ENCODE results near the gene COL13A1.

Gene COL13A1

DNA sequence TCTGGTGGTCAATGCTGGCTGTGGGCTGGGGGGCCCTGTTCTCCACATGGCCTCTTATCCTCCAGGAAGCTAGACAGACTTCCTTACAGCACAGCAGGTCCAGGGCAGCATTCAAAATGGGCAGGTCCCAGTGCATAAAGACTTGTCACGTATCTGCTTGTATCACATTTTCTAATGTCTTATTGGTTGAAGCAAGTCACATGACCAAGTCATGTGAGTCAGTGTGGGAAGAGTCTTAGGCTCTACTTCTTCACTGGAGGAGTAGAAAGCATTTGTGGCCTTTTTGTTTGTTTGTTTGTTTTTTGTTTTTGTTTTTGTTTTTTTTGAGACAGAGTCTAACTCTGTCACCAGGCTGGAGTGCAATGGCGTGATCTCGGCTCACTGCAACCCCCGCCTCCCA is 104.7 kb downstream of the COL13A1 start:
- DNase-seq (ENCODE audit: low read depth in 2 of 2), result no peak

DNA sequence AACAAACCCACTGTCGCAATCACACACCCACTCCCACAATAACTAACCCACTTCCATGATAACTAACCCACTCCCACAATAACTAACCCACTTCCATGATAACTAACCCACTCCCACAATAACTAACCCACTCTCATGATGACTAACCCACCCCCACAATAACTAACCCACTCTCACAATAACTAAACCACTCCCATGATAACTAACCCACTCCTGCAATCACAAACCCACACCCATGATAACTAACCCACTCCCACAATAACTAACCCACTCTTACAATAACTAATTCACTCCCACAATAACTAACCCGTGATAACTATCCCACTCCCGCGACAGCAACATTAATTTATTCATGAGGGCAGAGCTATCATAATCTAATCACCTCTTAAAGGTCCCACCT is 105.8 kb downstream of the COL13A1 start:
- no peak for DNase-seq (ENCODE audit: low read depth in 2 of 2)

DNA sequence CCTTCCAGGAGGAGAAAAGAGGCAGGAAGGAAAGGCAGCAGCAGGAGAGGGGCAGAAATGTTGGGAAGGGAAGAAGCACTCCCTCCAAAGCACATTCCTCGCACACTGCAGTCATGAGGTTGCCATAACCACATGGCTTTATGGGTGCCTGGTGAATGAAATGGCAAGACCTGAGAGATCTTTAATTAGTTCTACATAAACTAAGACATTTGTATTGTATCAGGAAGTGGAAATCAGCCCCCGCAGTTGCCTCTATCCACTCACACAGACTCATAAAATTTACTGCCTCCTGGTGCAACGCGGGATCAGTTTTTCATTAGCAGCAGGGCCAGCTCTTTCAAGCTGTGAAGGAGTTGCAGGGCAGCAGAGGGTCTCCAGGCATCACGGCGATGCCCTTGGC is 106.4 kb downstream of the COL13A1 start:
- DNase-seq (ENCODE audit: low read depth in 2 of 2), result no peak

DNA sequence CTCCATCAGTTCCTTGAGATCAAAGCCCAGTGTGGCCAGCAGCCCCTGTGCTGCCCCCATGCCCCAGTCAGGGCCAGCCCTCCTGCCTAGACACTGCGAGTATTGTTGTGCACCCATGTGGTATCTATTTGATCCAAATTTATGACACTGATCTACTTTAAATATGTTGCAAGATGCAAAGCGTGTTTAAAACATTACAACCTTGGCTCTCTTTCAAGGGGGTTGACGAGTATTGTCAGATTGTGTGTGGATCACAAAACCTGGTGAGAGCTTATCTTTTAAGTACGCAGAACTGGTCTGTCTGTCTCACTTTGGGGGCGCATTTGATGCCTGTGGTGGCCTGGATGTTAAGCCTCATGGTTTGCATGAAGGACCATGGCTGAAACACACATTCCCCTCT is 108.9 kb downstream of the COL13A1 start:
- DNase-seq (ENCODE audit: low read depth in 2 of 2), result no peak

DNA sequence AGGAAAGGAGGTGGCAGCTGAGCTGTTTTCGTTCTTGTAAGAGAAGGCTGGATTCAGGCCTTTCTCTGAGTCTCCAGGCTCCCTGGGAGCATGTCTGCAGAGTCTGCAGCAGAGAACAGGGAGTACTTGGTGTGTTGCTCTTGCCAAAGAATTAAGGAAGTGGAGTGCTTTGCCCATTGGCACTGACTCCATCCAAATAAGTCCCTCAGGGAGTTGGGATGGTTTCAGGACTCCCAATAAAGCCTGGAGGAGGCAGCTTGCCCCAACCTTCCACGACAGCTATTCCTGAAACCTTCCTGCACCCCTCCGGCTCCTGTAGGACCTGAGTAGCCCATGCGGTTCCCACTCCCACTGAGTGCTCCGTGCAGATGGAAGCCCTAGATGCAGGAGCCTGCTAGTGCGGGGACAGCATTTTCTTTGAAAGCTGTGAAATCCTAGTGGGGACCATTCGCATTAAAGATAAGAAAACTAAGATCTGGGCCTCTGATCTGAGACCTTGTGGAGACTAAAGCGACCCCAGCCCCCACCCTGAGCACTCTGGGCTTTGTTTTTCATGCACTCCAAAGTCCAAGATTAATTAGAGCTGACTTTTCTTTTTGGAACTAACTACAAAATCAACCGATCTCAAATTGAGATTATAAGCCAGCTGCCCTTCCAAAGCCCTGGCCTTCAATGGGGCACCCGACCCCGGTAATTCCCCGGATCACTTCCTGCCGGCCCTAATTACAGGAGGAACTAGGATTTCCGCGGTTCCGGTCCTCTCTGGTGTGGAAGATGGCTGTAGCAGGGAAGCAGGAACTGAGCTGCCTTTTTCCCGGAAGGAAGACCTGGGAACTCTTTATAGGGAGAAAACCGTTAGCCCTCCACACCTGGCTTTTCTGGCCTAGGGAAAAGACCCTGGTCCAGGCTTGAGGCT is 110.2 kb downstream of the COL13A1 start:
- no peak for DNase-seq (ENCODE audit: low read depth in 2 of 2)

DNA sequence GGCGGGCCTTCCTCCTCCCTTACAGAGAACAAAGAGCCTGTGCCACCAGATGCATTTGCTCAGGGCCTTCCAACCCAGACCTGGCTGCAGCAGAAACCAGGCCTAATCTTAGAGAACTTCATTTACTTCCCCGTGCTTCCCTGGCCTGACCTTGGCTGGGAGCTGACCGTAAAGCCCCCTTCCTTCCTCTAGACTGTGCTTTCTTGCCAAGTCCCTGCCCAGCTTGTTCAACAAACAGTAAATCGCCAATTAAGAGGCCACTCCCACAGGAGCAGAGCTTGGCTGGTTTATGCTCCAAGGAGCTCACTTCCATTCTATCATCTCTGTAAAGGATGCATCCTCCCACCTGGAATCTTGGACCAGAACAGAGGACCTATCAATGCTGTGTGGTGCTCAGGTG is 110.9 kb downstream of the COL13A1 start:
- no peak for DNase-seq (ENCODE audit: low read depth in 2 of 2)

DNA sequence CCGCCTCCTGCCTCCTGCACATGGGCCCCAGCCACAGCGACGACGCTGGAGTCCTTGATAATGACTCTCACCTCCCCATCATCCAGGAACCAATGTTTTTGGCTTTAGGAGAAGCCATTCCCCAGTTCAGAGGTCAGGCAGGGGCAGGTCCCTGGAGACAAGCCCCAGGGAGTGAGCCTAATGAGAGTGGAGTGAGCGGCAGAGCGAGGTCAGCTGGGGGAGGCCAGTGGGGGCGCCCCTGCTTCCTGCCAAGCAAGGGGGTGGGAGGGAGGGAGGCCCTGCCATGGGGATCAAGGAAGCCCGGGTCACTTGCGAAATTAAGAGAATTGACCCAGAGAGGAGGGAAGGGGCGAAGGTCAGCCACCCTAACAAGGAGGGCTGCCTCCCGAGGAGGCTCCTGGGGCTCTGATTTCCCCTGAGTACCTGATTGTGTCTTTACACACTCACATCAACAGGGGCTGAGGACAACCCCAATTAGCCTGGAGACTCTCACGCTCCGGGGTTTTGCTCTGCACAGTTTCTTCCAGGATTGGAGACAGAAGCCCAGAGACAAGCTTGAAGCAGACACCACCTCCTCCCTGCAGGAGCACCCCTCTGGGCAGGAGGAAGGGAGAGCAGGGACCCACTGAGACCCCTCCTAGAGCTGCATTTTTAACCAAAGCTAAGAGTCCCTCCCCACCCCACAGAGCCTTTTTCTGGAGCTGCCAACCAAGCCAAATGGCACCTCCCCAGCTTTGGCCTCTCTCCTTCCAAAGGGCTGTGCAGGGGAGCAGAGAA is 112.1 kb downstream of the COL13A1 start:
- DNase-seq (ENCODE audit: low read depth in 2 of 2), result no peak

DNA sequence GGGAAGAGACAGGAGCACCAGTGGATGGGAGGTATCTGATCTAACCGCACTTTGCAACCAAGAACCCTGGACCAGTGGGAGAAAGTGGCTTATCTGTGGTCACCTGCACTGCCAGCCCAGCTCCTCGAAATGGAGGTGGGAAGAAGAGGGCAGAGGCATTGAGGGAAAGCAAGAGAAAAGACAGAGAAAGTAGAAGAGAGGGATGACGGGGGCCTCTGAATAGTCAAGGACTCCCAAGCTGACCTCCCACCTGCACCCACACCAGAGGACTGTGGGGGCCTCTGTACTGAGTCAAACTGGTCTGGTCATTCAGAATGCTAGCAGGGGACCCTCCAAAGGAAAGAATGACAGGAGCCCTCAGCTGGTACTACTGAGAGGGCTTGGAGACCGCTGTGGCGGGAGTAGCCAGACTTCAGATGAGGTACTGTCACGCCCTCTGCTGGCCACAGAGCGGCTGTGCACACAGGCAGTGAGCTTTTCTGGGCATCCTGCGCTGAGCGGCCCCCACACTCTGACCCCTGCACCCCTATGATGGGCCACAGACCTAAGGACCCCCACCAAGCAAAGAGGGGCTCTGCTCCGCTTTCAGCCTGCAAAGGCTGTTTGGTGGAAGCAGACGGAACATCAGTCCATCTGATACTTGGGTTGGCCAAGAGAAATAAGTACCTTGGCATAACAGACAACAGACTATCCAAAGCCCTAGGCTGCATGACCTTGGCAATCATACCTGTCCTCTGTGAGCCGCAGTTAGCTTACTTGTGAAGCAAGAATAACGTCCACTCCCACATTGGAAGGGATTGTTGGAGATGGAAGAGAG is 112.9 kb downstream of the COL13A1 start:
- peak; percentile 18 to 43 for DNase-seq (ENCODE audit: low read depth in 2 of 2)

DNA sequence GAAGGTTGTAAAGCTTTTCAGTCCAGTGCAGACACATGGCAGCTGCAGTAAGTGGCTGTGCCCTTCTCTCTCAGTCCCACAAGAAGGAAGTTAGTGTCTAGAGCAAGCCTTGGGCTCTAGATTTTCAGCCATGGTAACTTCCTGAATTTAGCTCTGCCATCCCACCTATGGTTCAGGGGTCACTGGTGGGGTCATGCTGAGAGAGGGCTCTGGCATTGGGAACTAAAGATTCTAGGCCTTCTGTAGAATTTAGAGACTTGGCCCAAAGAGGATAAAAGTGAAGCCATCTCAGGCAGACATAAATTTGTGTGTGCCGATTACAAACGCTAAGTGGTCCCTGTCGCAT is 113.5 kb downstream of the COL13A1 start:
- DNase-seq (ENCODE audit: low read depth in 2 of 2), result no peak

DNA sequence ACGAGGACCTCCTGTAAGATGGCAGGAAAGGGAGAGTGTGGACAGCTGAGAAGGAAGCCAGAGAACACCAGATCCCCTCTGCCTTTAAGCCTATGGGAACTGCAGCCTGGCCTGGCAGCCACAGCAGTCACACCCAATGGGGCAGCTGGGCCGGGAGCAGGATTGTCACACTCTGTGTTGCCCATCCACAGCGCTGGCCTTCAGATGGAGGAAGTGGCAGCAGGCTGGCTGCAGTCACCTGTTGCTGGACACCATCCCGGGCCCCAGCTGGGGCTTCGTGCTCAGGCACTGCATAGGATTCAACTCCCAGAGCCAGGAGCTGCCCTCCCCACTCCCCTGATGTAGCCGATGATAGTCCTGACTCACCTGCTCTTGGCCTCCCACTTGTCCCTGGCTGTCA is 114.4 kb downstream of the COL13A1 start:
- no peak for DNase-seq (ENCODE audit: low read depth in 2 of 2)

DNA sequence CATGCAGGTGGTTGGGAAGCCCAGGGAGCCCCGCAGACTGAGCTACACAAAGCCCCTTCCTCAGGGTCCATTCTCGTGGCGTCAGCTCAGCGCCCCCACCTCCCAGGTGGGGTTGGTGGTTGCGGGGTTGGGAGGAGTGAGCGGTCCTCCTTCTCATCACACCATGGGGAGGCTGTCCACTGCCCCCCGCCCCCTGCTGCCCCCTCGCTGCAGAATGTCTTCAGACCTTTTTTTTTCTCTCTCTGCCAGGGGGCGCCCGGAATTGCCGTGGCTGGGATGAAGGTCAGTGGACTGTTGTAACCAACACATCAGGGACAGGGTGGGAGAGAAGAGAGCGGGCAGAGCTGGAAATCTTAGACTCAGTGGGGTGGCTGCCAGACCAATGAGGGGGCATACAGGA is 116.3 kb downstream of the COL13A1 start:
- DNase-seq (ENCODE audit: low read depth in 2 of 2), result no peak

DNA sequence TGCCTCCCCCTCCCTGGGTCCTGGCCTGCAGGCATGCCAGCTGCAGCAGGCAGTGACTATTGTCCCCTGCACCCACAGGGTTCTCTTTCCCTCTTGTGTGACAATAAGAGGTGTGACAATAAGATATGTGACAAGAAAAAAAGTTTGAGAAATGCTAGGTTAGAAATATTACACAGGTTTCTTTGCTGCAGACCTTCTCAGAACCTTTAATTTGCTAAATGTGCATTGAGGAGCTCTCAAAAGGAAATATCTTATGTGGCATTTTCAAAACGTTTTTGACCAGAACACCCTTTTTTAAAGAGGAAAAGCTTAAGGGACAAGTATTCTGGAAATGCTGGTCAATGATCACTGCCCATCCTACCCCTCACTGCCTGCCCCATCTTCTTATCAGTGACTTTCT is 117.5 kb downstream of the COL13A1 start:
- DNase-seq (ENCODE audit: low read depth in 2 of 2), result no peak

DNA sequence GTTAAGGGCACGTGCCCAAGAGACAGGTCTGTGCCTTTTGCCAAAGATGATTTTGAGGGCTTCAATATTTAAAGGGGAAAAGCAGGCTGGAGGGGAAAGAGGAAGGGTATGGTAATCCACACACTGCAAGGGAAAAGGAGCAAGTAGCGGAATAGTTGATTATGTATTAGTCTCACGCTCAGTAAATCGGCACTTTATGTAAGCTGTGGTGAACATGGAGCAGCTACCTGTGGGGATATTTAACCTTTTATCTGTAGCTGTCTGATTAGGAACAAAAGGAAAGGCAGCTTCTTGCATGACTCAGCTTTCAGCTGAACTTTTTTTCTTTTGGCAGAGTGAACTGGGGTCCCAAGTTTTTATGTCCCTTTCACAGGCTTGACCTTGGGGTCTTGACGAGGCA is 123.4 kb downstream of the COL13A1 start:
- no peak for DNase-seq (ENCODE audit: low read depth in 2 of 2)

DNA sequence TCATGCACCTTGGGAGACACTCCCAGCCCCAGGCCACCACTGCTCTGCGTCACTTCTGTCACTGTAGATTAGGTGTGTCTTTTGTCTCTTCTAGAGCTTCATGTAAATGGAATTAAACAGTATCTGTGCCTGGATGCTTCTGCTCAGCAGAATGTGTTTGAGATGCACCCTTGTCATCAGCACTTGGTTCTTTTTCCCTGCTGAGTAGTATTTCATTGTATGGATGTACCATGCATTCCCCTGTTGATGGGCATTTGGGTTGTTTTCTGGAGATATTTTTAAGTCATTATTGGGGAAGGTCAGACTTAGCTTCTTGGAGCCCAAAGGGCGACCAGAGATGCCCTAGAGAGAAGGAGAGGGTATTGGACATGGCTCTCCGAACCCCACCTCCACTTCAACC is 126.6 kb downstream of the COL13A1 start:
- no peak for DNase-seq (ENCODE audit: low read depth in 2 of 2)

DNA sequence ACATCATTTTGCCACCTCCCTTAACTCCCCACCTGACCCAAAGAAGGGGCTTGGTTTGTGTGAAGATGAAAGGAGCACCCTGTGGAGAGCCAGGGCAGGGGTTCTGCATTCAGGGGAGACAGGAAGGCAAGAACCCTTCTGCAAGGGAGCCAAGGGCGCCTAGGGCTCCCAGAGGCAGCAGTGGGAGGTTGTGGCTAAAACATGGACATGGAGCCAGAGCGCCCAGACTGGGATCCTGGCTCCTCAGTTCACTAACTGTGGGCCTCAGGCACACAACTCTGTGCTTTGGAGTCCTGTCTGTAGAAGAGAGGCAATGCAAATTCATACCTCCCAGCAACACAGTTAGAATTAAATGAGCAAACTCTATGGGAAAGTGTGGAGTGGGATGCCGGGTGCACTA is 127.9 kb downstream of the COL13A1 start:
- DNase-seq (ENCODE audit: low read depth in 2 of 2), result no peak

DNA sequence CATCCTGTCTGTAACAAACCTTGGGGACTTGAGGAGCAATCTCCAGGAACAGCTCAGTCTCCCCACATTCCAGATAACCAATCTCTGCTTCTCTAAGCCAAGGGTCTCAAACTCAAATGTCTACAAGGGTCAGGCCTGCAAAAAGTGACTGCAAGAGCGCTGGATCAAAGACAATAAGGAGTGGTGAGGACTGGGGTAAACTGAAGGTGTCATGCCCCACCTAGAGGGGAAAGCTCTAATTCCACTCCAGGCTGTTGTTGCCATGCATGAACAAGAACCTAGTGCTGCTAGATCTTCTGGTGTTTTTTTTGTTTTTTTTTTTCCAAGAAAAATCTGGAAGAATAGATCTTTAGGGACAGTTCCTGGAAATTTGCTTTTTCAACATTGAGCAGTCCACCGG is 133.1 kb downstream of the COL13A1 start:
- no peak for DNase-seq (ENCODE audit: low read depth in 2 of 2)

DNA sequence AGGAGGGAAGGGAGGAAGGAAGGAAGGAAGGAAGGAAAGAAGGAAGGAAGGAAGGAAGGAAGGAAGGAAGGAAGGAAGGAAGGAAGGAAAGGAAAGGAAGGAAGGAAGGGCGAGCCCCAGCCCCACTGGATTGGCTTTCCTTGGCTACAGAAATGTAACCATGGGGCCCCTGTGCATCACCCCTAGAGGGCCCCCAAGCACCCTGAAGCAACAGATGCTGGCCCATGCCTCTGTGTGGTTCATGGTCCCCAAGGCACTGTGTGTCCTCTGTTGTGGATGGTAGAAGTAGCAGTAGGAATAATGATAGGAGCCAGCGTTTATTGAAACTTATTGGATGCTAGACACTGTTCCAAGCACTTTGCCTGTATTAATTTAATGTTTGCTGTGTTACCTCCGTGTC is 134.4 kb downstream of the COL13A1 start:
- DNase-seq (ENCODE audit: low read depth in 2 of 2), result no peak

DNA sequence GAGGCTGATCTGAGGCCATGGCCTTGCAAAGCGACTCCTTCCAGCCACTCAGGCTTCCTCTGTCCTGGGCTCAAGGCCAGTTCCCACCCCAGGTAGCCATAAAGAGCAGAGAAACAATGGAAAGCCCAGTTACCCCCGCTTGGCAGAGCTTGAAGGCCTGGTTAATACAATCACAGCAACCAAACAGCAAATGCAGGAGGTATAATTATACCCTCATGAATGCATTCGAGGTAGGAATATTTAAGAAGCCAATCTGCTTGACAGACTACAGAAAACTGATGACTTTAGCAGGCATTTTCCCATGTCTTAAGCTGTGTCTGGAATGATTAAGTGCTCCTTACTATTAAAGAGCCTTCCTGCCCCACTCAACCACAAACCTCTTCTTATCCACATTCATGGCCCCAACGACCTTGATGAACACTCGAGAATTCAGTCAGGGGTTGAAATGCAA is 136.9 kb downstream of the COL13A1 start:
- no peak for DNase-seq (ENCODE audit: low read depth in 2 of 2)

DNA sequence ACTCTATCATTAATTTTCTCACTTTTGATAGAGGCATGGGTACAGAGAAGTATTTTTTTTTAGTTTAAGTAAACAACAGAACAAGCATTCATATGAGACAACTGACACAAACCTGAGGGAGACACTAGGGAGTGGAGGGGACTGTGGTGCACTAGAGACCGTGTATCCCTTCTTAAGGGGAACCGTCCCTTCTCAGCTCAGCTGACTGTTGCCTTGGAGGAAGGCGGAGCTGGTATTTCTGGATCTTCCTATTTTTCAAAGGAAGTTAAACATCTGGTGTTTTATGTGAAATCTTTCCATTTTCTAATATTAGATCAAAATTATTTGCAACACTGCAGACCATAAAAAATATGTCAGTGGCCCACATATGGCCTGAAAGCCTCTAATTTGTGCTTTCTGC is 137.4 kb downstream of the COL13A1 start:
- no peak for DNase-seq (ENCODE audit: low read depth in 2 of 2)

DNA sequence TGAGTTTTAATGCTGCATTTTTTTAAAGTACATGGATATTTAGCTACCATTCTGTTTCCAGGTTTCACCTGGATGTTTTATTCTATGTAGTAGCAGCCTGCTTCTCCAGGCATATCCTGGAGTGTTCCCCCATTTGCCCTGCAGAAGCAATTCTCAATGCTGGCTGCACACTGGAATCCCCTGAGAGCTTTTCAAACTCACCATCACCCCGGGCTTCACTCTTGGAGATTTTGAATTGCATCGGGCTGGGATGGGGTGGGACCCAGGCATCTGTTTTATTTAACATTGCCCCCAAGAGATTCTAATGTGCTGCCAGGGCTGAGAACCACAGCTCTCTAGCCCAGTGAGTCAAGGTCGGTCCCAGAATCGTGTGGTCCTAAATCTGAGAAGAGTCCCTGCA is 137.8 kb downstream of the COL13A1 start:
- DNase-seq (ENCODE audit: low read depth in 2 of 2), result no peak

DNA sequence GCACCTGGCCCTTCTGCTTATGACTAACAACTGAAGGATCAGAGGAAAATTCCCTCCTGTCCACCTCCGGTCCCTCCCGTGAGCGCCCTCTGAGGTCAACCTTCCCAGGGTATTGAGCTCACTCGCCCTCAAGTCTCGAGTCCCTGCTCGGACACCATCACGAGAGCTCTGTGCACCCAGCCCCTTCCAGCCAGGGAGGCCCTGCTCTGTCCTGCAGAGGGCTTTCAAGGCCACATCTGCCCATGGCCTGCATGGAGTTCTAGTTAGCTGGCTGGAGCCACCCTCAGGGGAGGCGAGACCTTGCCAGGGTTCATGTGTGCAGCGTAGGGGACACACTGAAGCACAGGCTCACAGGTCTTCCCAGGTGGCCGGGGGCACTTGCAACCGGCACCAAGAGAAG is 140.0 kb downstream of the COL13A1 start:
- no peak for DNase-seq (ENCODE audit: low read depth in 2 of 2)

DNA sequence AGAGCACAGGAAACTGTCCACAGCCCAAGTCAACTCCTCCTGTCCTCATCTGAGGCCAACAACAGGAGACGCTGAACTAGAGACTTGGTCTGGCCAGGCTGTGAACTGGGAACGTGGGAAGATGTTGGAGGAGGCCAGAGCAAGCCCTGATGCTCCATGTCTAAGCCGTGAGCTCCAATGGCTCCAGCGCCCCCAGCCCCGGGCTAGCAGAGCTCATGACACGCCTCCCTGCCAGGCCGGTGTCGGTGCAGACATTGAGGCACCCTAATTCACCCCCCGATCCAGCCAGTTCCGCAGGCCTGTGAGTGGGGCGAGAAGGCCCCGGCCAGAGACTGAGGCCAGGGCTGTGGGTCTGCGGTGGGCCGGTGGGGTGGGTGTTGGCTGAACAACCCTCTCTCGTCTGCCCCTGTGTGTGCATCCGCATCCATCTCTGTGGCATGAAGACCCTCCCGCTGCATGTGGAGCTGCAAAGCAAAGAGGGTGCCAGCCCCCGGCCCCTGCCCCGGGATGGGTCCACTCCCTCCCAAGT is 141.7 kb downstream of the COL13A1 start:
- DNase-seq (ENCODE audit: low read depth in 2 of 2), result no peak

Data from activated CD4-positive, alpha-beta T cell treated with anti-CD3 and anti-CD28 coated beads for 24 hours (primary cell).